ENCODE data around the gene MBD3L3.

MBD3L3 gene

GRCh38 chr19:7098701-7099596 lies 40.5 kb upstream of the MBD3L3 start:
- H3K79me1 ChIP-seq (ENCODE audit: low read length), result no peaks in the 10 kb centered on the region
- peak overlapping the region; percentile 22 for H3K4ac ChIP-seq (ENCODE audit: low read depth, low read length)
- H2BK15ac ChIP-seq (replicated peaks; ENCODE audit: low read depth), result no peak overlapping the region
- no peaks in the 10 kb centered on the region for H3K4me1 ChIP-seq (ENCODE audit: control insufficient read depth, low read depth, low read length)
- H3K4me3 ChIP-seq (ENCODE audit: low read length), result peak overlapping the region; percentile 50
- H3K27ac ChIP-seq (ENCODE audit: low read depth, low read length), result peak overlapping the region; percentile 87
- H4K5ac ChIP-seq (ENCODE audit: low read length), result no peak overlapping the region
- no peak overlapping the region for H2AK5ac ChIP-seq (ENCODE audit: low read length)
- no peaks in the 10 kb centered on the region for H3K27me3 ChIP-seq (ENCODE audit: insufficient read depth, low read length, poor library complexity)
- H2BK5ac ChIP-seq (ENCODE audit: low read length), result peak overlapping the region; percentile 24
- H3K18ac ChIP-seq (ENCODE audit: low read length), result peak overlapping the region; percentile 2
- peak; percentile 97 for DNase-seq
- H3K9ac ChIP-seq (ENCODE audit: low read length), result peak overlapping the region; percentile 80
- no peak overlapping the region for H3K23ac ChIP-seq (ENCODE audit: low read length)
- H3K56ac ChIP-seq (ENCODE audit: low read length), result peak overlapping the region; percentile 98
- H2BK120ac ChIP-seq (ENCODE audit: low read depth, low read length), result no peak overlapping the region
- H3K36me3 ChIP-seq (ENCODE audit: control insufficient read depth, insufficient read depth, low read length), result no peaks in the 10 kb centered on the region
- no peaks in the 10 kb centered on the region for H3K79me2 ChIP-seq (ENCODE audit: control insufficient read depth, insufficient read depth, low read length)
- H4K8ac ChIP-seq (ENCODE audit: low read depth, low read length), result no peak overlapping the region
- H3K4me2 ChIP-seq (ENCODE audit: low read length), result peak overlapping the region; percentile 56
- no CpG with 5 or more reads among the region's 78 CpGs for WGBS (ENCODE audit: extremely low coverage, insufficient coverage, low lambda C conversion rate)

- H3K27ac ChIP-seq (ENCODE audit: low read depth, low read length), result no peak overlapping the region
- H2BK5ac ChIP-seq (ENCODE audit: low read length), result no peak overlapping the region
- no peak overlapping the region for H2AK5ac ChIP-seq (ENCODE audit: low read length)
- no peaks in the 10 kb centered on the region for H3K36me3 ChIP-seq (ENCODE audit: control insufficient read depth, insufficient read depth, low read length)
- H3K4ac ChIP-seq (ENCODE audit: low read depth, low read length), result no peak overlapping the region
- no peaks in the 10 kb centered on the region for H3K4me1 ChIP-seq (ENCODE audit: control insufficient read depth, low read depth, low read length)
- no peak overlapping the region for H3K56ac ChIP-seq (ENCODE audit: low read length)
- H3K18ac ChIP-seq (ENCODE audit: low read length), result no peak overlapping the region
- no CpG with 5 or more reads among the region's 3 CpGs for WGBS (ENCODE audit: extremely low coverage, insufficient coverage, low lambda C conversion rate)
- H3K23ac ChIP-seq (ENCODE audit: low read length), result no peak overlapping the region
- no peak overlapping the region for H4K5ac ChIP-seq (ENCODE audit: low read length)
- H2BK15ac ChIP-seq (replicated peaks; ENCODE audit: low read depth), result no peak overlapping the region
- no peak overlapping the region for H4K8ac ChIP-seq (ENCODE audit: low read depth, low read length)
- H2BK120ac ChIP-seq (ENCODE audit: low read depth, low read length), result no peak overlapping the region
- no peak overlapping the region for H3K4me2 ChIP-seq (ENCODE audit: low read length)
- no peaks in the 10 kb centered on the region for H3K79me2 ChIP-seq (ENCODE audit: control insufficient read depth, insufficient read depth, low read length)
- H3K27me3 ChIP-seq (ENCODE audit: insufficient read depth, low read length, poor library complexity), result no peaks in the 10 kb centered on the region
- no peak overlapping the region for H3K9ac ChIP-seq (ENCODE audit: low read length)
- no peak for DNase-seq
- H3K79me1 ChIP-seq (ENCODE audit: low read length), result no peaks in the 10 kb centered on the region
- H3K4me3 ChIP-seq (ENCODE audit: low read length), result no peak overlapping the region
Observed at GRCh38 chr19:7098096-7098495, 39.6 kb upstream of the MBD3L3 start.

GRCh38 chr19:7088999-7089398 lies 30.5 kb upstream of the MBD3L3 start:
- Histone ChIP-seq H2BK120ac (ENCODE audit: low read depth, low read length) (no peak overlapping the region), H3K56ac (ENCODE audit: low read length) (no peak overlapping the region), H4K8ac (ENCODE audit: low read depth, low read length) (no peak overlapping the region), H3K79me2 (ENCODE audit: control insufficient read depth, insufficient read depth, low read length) (no peaks in the 10 kb centered on the region), H3K23ac (ENCODE audit: low read length) (no peak overlapping the region), H2AK5ac (ENCODE audit: low read length) (no peak overlapping the region), H3K4me3 (ENCODE audit: low read length) (no peak overlapping the region), H3K27me3 (ENCODE audit: insufficient read depth, low read length, poor library complexity) (no peaks in the 10 kb centered on the region), H3K79me1 (ENCODE audit: low read length) (no peaks in the 10 kb centered on the region), H3K4me2 (ENCODE audit: low read length) (no peak overlapping the region), H3K9ac (ENCODE audit: low read length) (no peak overlapping the region), H3K4ac (ENCODE audit: low read depth, low read length) (no peak overlapping the region), H3K27ac (ENCODE audit: low read depth, low read length) (no peak overlapping the region), H2BK15ac (replicated peaks; ENCODE audit: low read depth) (no peak overlapping the region), H3K36me3 (ENCODE audit: control insufficient read depth, insufficient read depth, low read length) (peaks cover 3% of the 10 kb centered on the region), H3K4me1 (ENCODE audit: control insufficient read depth, low read depth, low read length) (no peaks in the 10 kb centered on the region), H4K5ac (ENCODE audit: low read length) (no peak overlapping the region), H2BK5ac (ENCODE audit: low read length) (no peak overlapping the region), H3K18ac (ENCODE audit: low read length) (no peak overlapping the region)
- WGBS (ENCODE audit: extremely low coverage, insufficient coverage, low lambda C conversion rate), result no CpG with 5 or more reads among the region's 6 CpGs
- no peak for DNase-seq

- H3K23ac ChIP-seq (ENCODE audit: low read length), result no peak overlapping the region
- no peak overlapping the region for H4K8ac ChIP-seq (ENCODE audit: low read depth, low read length)
- H3K27ac ChIP-seq (ENCODE audit: low read depth, low read length), result no peak overlapping the region
- H3K79me1 ChIP-seq (ENCODE audit: low read length), result no peaks in the 10 kb centered on the region
- no peak overlapping the region for H2BK5ac ChIP-seq (ENCODE audit: low read length)
- H3K27me3 ChIP-seq (ENCODE audit: insufficient read depth, low read length, poor library complexity), result no peaks in the 10 kb centered on the region
- WGBS (ENCODE audit: extremely low coverage, insufficient coverage, low lambda C conversion rate), result no CpG with 5 or more reads among the region's 15 CpGs
- peak; percentile 70 for DNase-seq
- peaks cover 32% of the 10 kb centered on the region for H3K36me3 ChIP-seq (ENCODE audit: control insufficient read depth, insufficient read depth, low read length)
- H3K4me3 ChIP-seq (ENCODE audit: low read length), result peak overlapping the region; percentile 58
- H3K18ac ChIP-seq (ENCODE audit: low read length), result no peak overlapping the region
- H2BK15ac ChIP-seq (replicated peaks; ENCODE audit: low read depth), result no peak overlapping the region
- no peak overlapping the region for H2BK120ac ChIP-seq (ENCODE audit: low read depth, low read length)
- H3K79me2 ChIP-seq (ENCODE audit: control insufficient read depth, insufficient read depth, low read length), result no peaks in the 10 kb centered on the region
- no peak overlapping the region for H4K5ac ChIP-seq (ENCODE audit: low read length)
- H3K56ac ChIP-seq (ENCODE audit: low read length), result no peak overlapping the region
- H3K4me1 ChIP-seq (ENCODE audit: control insufficient read depth, low read depth, low read length), result no peaks in the 10 kb centered on the region
- H2AK5ac ChIP-seq (ENCODE audit: low read length), result no peak overlapping the region
- H3K4ac ChIP-seq (ENCODE audit: low read depth, low read length), result no peak overlapping the region
- no peak overlapping the region for H3K9ac ChIP-seq (ENCODE audit: low read length)
- no peak overlapping the region for H3K4me2 ChIP-seq (ENCODE audit: low read length)
Observed at GRCh38 chr19:7083076-7083956, 24.8 kb upstream of the MBD3L3 start.

GRCh38 chr19:7078008-7078407 lies 19.5 kb upstream of the MBD3L3 start:
- Histone ChIP-seq H3K4me1 (ENCODE audit: control insufficient read depth, low read depth, low read length) (no peaks in the 10 kb centered on the region), H3K56ac (ENCODE audit: low read length) (no peak overlapping the region), H3K4ac (ENCODE audit: low read depth, low read length) (no peak overlapping the region), H3K79me1 (ENCODE audit: low read length) (no peaks in the 10 kb centered on the region), H2BK15ac (replicated peaks; ENCODE audit: low read depth) (no peak overlapping the region), H4K5ac (ENCODE audit: low read length) (no peak overlapping the region), H3K9ac (ENCODE audit: low read length) (no peak overlapping the region), H3K23ac (ENCODE audit: low read length) (no peak overlapping the region), H2BK120ac (ENCODE audit: low read depth, low read length) (no peak overlapping the region), H3K4me2 (ENCODE audit: low read length) (no peak overlapping the region), H3K27ac (ENCODE audit: low read depth, low read length) (no peak overlapping the region), H2AK5ac (ENCODE audit: low read length) (no peak overlapping the region), H3K36me3 (ENCODE audit: control insufficient read depth, insufficient read depth, low read length) (peaks cover 30% of the 10 kb centered on the region), H3K27me3 (ENCODE audit: insufficient read depth, low read length, poor library complexity) (no peaks in the 10 kb centered on the region), H3K18ac (ENCODE audit: low read length) (no peak overlapping the region), H3K79me2 (ENCODE audit: control insufficient read depth, insufficient read depth, low read length) (no peaks in the 10 kb centered on the region), H4K8ac (ENCODE audit: low read depth, low read length) (no peak overlapping the region), H3K4me3 (ENCODE audit: low read length) (no peak overlapping the region), H2BK5ac (ENCODE audit: low read length) (no peak overlapping the region)
- WGBS (ENCODE audit: extremely low coverage, insufficient coverage, low lambda C conversion rate), result no CpG with 5 or more reads among the region's 2 CpGs
- DNase-seq, result no peak
